GM18951 (cell line): ENCODE data around the gene SYNCRIP.
"Not testable (repeated sequence)": the region's sequence is repeated elsewhere in the genome, so short reads cannot be mapped to it uniquely, and the experiment has no call there.

Source experiments
- POLR2A ChIP-seq: IDR thresholded peaks from 4 replicates; pipeline ENCODE4 v1.6.1; 2011; ENCODE audit warnings: mild to moderate bottlenecking; ENCODE audit not compliant: insufficient read length, insufficient read depth; ENCODE audit errors: extremely low read depth
- in situ Hi-C: fragments of 300-500 bp; cut with MboI; formaldehyde crosslinking; loops from one replicate; pipeline ENCODE4 v1.12.0; 2022; ENCODE audit warnings: low sequenced_read_pairs, mixed read lengths, inconsistent platforms; ENCODE audit not compliant: unreplicated experiment

The SYNCRIP gene

DNA sequence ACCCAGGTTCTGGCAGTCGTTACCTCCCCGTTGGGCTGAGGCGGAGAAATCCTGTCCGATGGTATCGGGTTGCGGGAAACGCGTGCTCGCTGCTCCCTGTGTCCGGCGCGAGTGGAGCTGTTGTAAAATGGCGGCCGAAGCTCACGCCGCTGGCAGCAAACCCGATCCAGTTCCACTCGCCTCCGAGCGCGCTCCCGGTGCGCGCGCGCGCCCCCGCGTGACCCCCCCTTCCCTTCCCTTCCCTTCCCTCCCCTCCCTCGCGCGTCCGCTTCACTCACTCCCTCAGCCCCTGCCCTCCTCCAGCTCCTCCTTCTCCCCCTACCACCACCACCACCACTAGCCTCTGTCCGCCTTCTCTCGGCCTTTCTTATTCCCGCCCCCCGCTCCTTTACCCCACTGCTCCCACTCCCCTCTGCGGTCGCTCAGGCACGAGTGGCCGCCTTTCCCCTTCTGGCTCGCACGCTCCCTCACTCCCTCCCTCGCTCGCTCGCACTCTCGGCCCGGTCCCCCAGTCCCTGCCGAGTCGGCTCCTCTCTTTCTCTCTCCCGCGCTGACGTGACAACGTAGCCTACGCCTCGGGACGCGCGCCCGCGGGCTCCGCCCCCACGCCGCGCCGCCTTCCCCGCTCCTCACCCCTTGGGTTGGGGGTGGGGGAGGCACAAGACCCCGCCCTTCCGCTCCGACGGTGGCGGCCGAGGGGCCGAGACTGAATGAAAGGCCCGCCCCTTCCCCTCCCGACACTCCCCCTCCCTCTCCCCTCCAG, at the start of gene SYNCRIP:
SYNCRIP (minus strand) TSS at position 113 of the 763 bp plus-strand sequence. CDS start 1,447 bp downstream, outside the sequence.
- in situ Hi-C loops, result no loop called here
- peak; percentile 83 for TF ChIP-seq POLR2A

DNA sequence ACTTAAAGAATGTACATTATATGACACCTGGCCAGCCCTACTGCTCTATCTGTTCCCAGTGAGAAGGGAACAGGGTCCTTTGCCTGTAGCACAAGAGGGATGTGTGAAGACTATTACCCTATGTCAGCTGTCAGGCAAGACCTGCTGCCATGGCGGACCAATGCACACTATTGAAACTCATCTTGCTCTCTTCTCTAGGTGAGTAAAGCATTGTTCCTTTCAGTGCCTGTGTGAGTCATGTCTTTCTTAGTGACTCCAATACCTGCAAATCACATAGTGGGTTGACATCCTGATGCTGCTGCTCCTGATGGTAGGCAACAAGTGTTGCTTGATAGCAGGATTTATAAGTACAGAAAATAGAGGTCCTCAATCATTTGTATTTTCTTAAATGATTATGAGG, 48.8 kb upstream of the SYNCRIP start:
- in situ Hi-C loops, result no loop called here
- no peak for TF ChIP-seq POLR2A

DNA sequence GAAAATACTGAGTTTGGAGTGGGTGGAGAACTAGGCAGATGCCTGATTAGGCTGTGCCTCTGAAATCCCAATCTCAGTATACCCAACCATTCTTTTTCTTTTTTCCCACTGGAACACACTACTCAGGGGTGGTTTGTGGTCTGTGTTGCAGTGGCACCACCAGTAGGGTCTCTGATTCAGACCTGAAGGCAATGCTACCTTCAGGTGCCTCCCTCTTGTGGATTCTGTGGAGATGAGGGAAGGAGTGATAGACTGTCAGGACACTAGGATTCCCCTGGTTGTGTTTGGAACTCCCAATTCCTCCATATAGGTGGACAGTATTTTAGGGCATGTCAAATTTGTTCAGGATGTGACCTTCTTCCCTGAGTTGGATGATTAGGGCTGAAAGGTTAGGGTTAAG, 47.4 kb upstream of the SYNCRIP start:
- in situ Hi-C loops, result no loop called here
- no peak for TF ChIP-seq POLR2A

DNA sequence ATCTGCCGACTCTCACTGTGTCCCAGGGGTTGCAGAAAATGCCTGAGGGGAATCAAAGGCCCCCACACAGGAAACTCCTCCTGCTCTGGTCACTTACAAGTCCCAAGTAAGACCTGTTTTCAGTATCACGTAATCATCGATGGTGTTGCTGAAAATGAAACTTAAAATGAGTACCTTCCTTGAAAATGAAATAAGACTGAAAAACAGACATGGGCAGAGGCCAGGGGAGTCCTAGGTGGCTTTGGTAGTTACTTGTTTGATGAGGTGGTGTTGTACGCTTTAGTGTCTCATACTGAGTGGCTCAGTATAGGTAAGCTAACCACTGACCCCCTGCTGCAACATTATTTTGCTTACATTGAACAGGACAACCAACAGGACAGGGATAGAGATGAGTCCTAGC, 43.0 kb upstream of the SYNCRIP start:
- in situ Hi-C loops, result no loop called here
- no peak for TF ChIP-seq POLR2A

DNA sequence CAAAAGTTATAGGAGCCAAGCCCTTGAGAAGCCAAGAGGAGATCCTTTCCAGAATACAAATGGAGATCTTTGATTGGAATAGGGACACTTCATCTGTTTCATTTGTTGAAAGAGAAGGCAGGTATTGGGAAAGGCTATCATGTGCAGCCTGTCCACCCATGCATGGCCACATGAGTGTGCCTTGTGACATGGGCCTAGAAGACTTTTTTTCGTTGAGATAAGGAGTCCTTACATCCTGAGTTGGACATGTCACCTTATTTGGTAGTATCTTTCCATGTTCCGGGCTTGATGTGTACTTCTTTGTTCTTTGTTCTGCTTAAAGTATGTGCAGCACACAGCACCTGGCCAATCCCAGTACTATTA, 42.1 kb upstream of the SYNCRIP start:
- in situ Hi-C loops, result no loop called here
- TF ChIP-seq POLR2A, result no peak

DNA sequence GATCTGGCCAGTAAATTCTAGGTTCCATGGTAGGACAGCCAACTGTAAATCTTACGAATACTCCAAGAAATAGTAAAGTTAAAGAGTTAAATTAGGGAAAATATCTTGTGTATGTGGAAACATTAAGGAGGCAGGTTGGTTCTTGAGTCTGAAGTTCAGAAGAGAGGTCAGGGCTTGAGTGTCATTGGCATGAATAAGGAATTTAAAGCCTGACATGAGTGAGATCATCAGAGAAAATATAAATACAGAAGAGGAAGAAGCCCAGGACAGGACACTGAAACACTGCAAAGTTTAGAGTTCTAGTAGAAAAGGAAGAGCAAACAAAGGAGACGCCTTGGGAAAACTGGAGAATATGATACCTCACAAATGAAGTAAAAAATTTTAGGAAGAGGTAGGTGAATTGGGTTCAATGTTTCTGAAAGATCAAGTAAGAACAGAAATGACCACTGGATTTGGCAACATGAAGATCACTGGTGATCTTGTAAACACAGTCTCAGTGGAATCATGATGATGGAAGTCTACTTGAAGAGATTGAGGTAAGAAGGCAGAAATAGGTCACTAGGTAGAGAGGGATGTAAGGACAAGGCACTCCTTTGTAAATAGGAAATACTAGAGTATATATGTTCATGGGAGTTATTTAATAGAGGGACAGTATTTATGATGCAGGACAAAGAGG, 41.6 kb upstream of the SYNCRIP start:
- in situ Hi-C loops, result no loop called here

DNA sequence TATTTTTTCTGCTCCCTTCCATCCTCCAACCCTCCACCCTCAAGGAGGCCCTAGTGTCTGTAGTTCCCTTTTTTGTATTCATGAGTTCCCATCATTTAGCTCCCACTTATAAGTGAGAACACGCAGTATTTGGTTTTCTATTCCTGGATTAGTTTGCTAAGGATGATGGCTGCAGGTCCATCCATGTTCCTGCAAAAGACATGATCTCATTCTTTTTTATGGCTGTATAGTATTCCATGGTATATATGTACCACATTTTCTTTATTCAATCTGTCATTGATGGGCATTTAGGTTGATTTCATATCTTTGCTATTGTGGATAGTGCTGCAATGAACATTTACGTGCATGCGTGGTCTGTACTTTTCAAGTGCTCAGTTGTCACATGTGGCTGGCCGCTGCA, 39.2 kb upstream of the SYNCRIP start:
- in situ Hi-C loops, result not testable (repeated sequence)

More for the DNA sequence above, 41.6 kb upstream of the SYNCRIP start:
- no peak for TF ChIP-seq POLR2A

DNA sequence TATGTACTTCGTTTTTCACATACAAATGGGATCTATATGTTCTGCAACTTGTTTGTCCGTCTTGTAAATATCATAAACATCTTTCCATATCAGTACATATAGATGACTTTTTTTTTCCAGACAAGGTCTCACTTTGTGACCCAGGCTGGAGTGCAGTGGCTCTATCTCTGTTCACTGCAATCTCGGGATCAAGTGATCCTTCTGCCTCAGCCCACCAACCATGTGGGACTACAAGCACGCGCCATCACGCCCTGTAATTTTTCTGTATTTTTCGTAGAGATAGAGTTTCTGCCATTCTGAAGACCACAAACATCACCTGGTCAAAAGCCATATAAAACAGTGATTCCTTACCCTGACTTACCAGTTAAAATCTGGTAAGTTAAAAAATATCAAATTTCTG, 37.7 kb upstream of the SYNCRIP start:
- in situ Hi-C loops, result no loop called here

DNA sequence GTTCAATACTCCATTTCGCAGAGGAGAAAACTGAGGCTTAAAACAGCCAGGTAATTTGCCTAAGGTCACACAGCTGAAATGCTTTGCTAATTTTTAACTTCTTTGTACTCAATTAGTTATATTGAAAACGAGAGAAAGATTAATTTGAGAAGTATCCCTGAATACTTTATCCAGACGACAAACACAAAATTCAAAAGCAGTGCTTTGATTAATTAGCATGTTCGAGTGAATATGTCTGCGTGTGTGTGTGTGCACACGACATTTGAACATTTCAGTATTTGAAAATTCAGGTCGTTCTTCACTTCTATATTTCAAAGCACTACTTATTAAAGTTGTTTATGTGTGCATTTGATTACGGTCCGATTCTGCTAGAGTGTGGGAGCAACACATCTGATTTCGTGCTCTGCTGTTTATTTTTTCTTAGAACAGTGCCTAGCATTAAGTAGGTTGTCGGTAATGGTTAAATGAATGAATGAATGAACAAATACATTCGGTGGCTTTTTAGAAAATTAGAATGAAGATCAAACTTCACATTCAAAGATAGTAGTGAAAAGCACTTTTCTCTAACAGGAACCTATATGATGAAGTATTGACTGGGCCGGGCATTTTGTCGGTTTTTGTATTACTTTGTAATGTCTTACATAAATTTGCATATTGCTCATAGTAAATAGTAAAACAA, 36.9 kb upstream of the SYNCRIP start:
- in situ Hi-C loops, result loop anchor here (5.0 kb wide), 1 partner anchor 42 kb away; no protein-coding TSS in a partner anchor
- TF ChIP-seq POLR2A, result no peak

More for the DNA sequence above, 37.7 kb upstream of the SYNCRIP start:
- no peak for TF ChIP-seq POLR2A

DNA sequence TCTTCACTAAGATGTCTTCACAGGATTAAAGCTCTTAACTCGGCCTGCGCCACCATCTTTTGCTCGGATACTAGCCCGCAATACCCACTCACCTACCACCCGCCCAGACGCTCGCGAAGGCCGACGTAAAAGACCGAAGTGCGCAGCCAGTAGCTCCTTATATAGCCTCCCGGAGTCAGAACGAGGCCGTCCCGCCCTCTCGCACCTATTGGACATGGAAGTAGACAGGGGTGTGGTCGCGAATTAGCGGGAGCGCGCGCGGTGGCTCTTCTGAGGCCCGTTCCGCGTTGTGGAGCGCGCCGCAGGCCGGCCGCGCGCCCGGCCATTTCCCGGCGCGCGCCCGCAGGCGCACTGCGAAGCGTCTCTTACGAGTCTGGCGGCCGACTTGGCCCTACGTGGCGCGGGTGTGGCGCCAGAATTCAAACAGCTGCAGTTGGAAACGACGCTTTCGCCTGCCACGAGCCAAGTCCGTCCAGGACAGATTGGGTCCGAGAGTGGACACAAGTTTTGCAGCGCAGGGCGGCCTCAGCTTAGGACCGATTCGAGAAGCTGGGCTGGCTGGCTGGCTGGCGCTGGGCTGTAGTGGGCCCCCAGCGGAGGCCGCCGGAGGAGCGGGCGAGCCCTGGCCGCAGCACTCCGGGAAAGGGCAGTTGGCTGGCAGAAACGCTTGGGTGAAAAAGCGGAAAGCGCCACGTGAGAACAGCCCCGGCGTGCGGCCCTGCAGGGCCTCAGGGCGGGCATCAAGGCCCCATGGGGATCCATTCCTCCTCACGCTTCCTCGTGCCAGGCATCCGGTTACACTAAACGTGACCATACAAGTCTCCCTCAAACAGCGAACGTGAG, 36.1 kb upstream of the SYNCRIP start:
- TF ChIP-seq POLR2A, result peak; percentile 100
- in situ Hi-C loops, result loop anchor here (5.0 kb wide), 1 partner anchor 42 kb away; no protein-coding TSS in a partner anchor

DNA sequence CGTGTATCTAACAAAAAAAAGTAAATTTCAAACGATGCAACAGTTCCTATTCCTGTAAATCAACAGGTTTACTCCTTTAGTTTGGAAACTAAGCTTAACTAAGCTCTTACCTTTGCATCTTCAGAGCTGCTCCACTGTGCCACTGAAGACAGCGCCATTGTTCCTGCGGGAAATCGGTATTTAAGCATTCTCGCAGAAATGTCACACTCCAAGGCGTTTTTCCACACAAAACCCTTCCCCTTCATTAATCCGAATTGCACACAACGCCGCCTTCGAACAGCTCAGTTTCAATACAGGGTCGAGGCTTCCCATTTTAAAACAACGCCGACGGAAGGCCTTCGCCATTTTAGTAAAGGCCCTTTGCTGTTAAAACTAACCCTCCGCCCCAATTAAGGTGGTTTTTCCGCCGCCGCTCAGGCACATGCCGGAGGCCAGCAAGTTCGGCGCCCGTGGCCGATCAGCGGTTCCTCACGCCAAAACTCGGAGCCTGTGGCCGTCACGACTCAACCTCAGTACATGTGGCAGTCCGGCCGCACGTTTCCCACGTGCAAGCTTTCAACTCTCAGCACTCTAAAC, 35.4 kb upstream of the SYNCRIP start:
- in situ Hi-C loops, result loop anchor here (5.0 kb wide), 1 partner anchor 41 kb away; no protein-coding TSS in a partner anchor
- no peak for TF ChIP-seq POLR2A

DNA sequence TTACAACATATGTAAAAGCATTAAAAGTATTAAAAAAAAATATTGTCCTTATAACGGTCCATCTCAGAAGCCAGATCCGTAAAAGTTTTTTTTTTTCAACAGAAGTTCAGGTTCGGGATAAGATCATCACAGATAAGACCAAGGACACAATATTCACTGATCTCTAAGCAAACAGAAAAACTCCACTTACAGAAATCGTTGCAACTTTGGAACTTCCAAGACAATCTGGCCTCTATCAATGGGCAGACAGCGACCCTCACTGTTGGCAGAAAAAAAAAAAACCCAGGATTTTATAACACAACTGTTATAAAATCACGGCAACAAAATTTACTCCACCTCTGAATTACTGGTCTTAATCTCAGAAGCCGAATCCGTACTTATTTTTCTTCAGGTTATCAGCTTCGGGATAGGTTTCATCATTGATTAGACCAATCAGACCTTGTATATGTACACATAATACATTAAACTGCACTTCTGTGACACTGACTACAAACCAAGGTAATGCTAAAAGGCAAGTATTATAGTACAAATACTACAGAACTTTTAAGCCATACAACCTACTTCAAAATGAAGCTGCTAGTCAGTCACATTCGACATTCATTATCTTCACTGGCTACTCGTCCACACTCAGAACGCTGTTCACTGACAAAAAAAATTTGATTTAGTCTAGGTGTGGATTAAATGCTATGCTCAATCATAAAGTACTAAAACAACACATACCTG, 34.7 kb upstream of the SYNCRIP start:
- in situ Hi-C loops, result loop anchor here (5.0 kb wide), 1 partner anchor 40 kb away; no protein-coding TSS in a partner anchor
- TF ChIP-seq POLR2A, result peak; percentile 7
